GM23338 (cell line): Measurements from ENCODE around the gene B4GALNT1. TPM values are rescaled to one million over a fixed set of nuclear protein-coding genes. Genes with fewer than 3 reads are reported as not detected.

ENCODE experiments used
- ATAC-seq: fragments of 200-7000 bp; cut with Tn5 transposase; 3 replicates; pipeline ENCODE4 v1.9.1; 2020
- DNase-seq: peaks from one replicate; pipeline ENCODE4 v3.0.0-alpha.2; 2015; ENCODE audit warnings: low spot score
- H2AFZ ChIP-seq: fragments of 200-600 bp; sonication (generic); 2 replicates; pipeline ENCODE4 v1.8.0; 2016; ENCODE audit warnings: antibody characterized with exemption, mild to moderate bottlenecking, moderate library complexity
- H3F3A ChIP-seq: fragments of 200-600 bp; sonication (generic); replicated peaks from 2 replicates; pipeline ENCODE4 v1.8.0; 2017; ENCODE audit warnings: antibody characterized with exemption, mixed run types, low read depth
- H3K27ac ChIP-seq: fragments of 200-600 bp; sonication (generic); 2 replicates; pipeline ENCODE4 v1.6.1; 2016; ENCODE audit warnings: low read depth
- H3K27me3 ChIP-seq: fragments of 200-600 bp; sonication (generic); 2 replicates; pipeline ENCODE4 v1.8.0; 2016; ENCODE audit warnings: mild to moderate bottlenecking, mixed run types, moderate library complexity; ENCODE audit not compliant: insufficient read depth
- H3K36me3 ChIP-seq: fragments of 200-600 bp; sonication (generic); 2 replicates; pipeline ENCODE4 v1.8.0; 2016; ENCODE audit warnings: mild to moderate bottlenecking; ENCODE audit not compliant: insufficient read depth
- H3K4me1 ChIP-seq: fragments of 200-600 bp; sonication (generic); 2 replicates; pipeline ENCODE4 v1.8.0; 2016; ENCODE audit warnings: mild to moderate bottlenecking, moderate library complexity; ENCODE audit not compliant: insufficient read depth
- H3K4me2 ChIP-seq: fragments of 200-600 bp; sonication (generic); 2 replicates; pipeline ENCODE4 v1.7.1; 2017; ENCODE audit warnings: mixed run types
- H3K4me3 ChIP-seq: fragments of 200-600 bp; sonication (generic); 2 replicates; pipeline ENCODE4 v1.6.1; 2016; ENCODE audit warnings: mixed run types
- H3K79me2 ChIP-seq: fragments of 200-600 bp; sonication (generic); replicated peaks from 2 replicates; pipeline ENCODE4 v1.8.0; 2017; ENCODE audit warnings: mild to moderate bottlenecking; ENCODE audit not compliant: insufficient read depth
- H3K9me2 ChIP-seq: fragments of 200-600 bp; sonication (generic); 2 replicates; pipeline ENCODE4 v1.8.0; 2017; ENCODE audit not compliant: insufficient read depth
- H4K20me1 ChIP-seq: fragments of 200-600 bp; sonication (generic); replicated peaks from 2 replicates; pipeline ENCODE4 v1.8.0; 2017; ENCODE audit warnings: mild to moderate bottlenecking; ENCODE audit not compliant: insufficient read depth
- H3K27ac Mint-ChIP-seq: 2 replicates; pipeline ENCODE4 v1.8.0; 2020; ENCODE audit warnings: inconsistent platforms, mild to moderate bottlenecking, moderate library complexity, mixed read lengths
- H3K27me3 Mint-ChIP-seq: 3 replicates; pipeline ENCODE4 v1.8.0; 2022; ENCODE audit warnings: low read depth, mild to moderate bottlenecking, moderate library complexity, mixed read lengths, inconsistent platforms; ENCODE audit not compliant: insufficient read depth, poor library complexity
- H3K36me3 Mint-ChIP-seq: 3 replicates; pipeline ENCODE4 v1.8.0; 2021; ENCODE audit warnings: low read depth, mild to moderate bottlenecking, inconsistent platforms, moderate library complexity, mixed read lengths
- H3K4me1 Mint-ChIP-seq: 3 replicates; pipeline ENCODE4 v1.8.0; 2020; ENCODE audit warnings: mild to moderate bottlenecking, inconsistent platforms, mixed read lengths
- H3K4me3 Mint-ChIP-seq: 3 replicates; pipeline ENCODE4 v1.8.0; 2021; ENCODE audit warnings: moderate library complexity, mild to moderate bottlenecking, inconsistent platforms, mixed read lengths
- H3K9me3 Mint-ChIP-seq: 3 replicates; pipeline ENCODE4 v1.8.0; 2020; ENCODE audit warnings: moderate library complexity, mild to moderate bottlenecking, inconsistent platforms, mixed read lengths
- CREB1 ChIP-seq: fragments of 250-450 bp; sonication (Bioruptor Pico); IDR thresholded peaks from 2 replicates; pipeline ENCODE4 v1.5.0; 2020; ENCODE audit warnings: low read depth, mild to moderate bottlenecking, moderate library complexity
- CTCF ChIP-seq, 2 experiments: fragments of 200-600 bp in 1 of 2; sonication (generic) in 1 of 2; conservative IDR thresholded peaks; 2 replicates each; pipeline versions ENCODE4 v1.5.1 to v1.6.1; 2016 to 2017; ENCODE audit warnings: antibody characterized with exemption in 2 of 2, low read depth in 2 of 2, mild to moderate bottlenecking in 2 of 2, moderate library complexity in 1 of 2
- ETS1 ChIP-seq: IDR thresholded peaks from 2 replicates; pipeline ENCODE4 v1.6.1; 2016; ENCODE audit warnings: antibody characterized with exemption
- EZH2 ChIP-seq: fragments of 200-600 bp; sonication (generic); IDR thresholded peaks from one replicate; pipeline ENCODE4 v1.8.0; 2017; ENCODE audit warnings: antibody characterized with exemption, mild to moderate bottlenecking, low read depth; ENCODE audit not compliant: unreplicated experiment
- JUNB ChIP-seq: IDR thresholded peaks from one replicate; pipeline ENCODE4 v1.6.1; 2016; ENCODE audit warnings: antibody characterized with exemption; ENCODE audit not compliant: unreplicated experiment
- NANOG ChIP-seq: IDR thresholded peaks from 2 replicates; pipeline ENCODE4 v1.6.1; 2016; ENCODE audit warnings: antibody characterized with exemption, borderline replicate concordance
- POLR2AphosphoS5 ChIP-seq: IDR thresholded peaks from 2 replicates; pipeline ENCODE4 v1.6.1; 2016; ENCODE audit warnings: antibody characterized with exemption, low read depth
- REST ChIP-seq: IDR thresholded peaks from one replicate; pipeline ENCODE4 v1.6.1; 2018; ENCODE audit warnings: antibody characterized with exemption; ENCODE audit not compliant: unreplicated experiment
- STAT1 ChIP-seq: IDR thresholded peaks from one replicate; pipeline ENCODE4 v1.6.1; 2016; ENCODE audit warnings: antibody characterized with exemption; ENCODE audit not compliant: unreplicated experiment
- ZNF331 ChIP-seq: fragments of 250-450 bp; sonication (Bioruptor Pico); IDR thresholded peaks from 2 replicates; pipeline ENCODE4 v1.5.0; 2020; ENCODE audit warnings: low read depth, mild to moderate bottlenecking, moderate library complexity
- polyA plus RNA-seq: library from polyadenylated mRNA; unstranded; fragments of >200 nt; fragmentation: Nextera tagmentation; extraction: Ambion mirVana; gene quantifications from 2 replicates; pipeline ENCODE4 v1.2.1, GENCODE V29; 2016
- total RNA-seq: library from RNA; depleted of rRNA; stranded (reverse); fragments of >200 nt; shearing (Covaris generic); gene quantifications from 2 replicates; pipeline ENCODE4 v1.2.3, GENCODE V29; 2014

Gene B4GALNT1
- total and polyA plus RNA-seq, 2 experiments from 2014 or later = 1.3 to 2.4 TPM

DNA sequence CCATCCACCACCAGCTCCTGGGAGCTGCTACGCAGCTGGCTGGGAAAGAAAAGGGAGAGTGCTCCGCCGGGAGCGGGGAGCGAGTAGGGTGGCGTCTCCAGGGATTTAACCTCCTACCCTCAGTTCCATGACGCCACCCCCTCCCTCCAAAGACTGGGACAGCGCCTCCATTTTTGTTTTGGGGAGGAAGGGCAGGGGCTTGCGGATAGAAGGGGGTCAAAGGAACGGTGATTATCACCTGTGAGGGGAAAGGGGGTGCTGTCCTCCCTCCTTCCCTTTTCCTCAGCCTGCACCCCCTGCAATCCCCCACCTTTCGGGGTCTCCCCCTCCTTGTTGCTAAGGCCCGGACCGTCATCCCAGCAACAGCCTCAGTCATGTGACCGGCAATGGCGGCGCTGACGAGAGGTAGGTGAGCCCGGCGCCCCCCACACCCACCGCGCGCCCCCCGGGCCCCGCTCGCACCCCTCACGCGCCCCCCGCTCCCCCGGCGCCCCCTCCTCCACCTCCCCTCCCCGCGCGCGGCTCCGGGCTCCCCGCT is 28.5 kb downstream of the B4GALNT1 start, which contains the start of gene DTX3:
TSS of gene DTX3 (plus strand) at position 371 of the 538 bp plus-strand sequence. CDS start 1,694 bp downstream, outside the sequence.
- Histone ChIP-seq H2AFZ (peak within 1 kb of the TSS; percentile 97), H3K36me3 (peaks cover 16% of the 10 kb centered on the region), H3K4me2 (peak within 1 kb of the TSS; percentile 96), H3K27me3 (peaks cover 10% of the 10 kb centered on the region), H3F3A (peaks cover 9% of the 10 kb centered on the region; the same call in 1 of the 2 replicates), H3K4me1 (peaks cover 30% of the 10 kb centered on the region), H3K4me3 (peak within 1 kb of the TSS; percentile 93), H4K20me1 (no peaks in the 10 kb centered on the region; the same call in 1 of the 2 replicates), H3K27ac (peak within 1 kb of the TSS; percentile 48; the same call in 1 of the 2 replicates), H3K79me2 (peaks cover 12% of the 10 kb centered on the region), H3K9me2 (no peaks in the 10 kb centered on the region)
- H3K36me3 Mint-ChIP-seq = peaks cover 38% of the 10 kb centered on the region
- DNase-seq = peak; percentile 70
- peak within 1 kb of the TSS; percentile 87 for H3K4me3 Mint-ChIP-seq
- no peaks in the 10 kb centered on the region for H3K9me3 Mint-ChIP-seq
- peaks cover 27% of the 10 kb centered on the region for H3K27me3 Mint-ChIP-seq
- ATAC-seq = peak; percentile 53
- peaks cover 44% of the 10 kb centered on the region for H3K4me1 Mint-ChIP-seq
- peak within 1 kb of the TSS; percentile 88 for H3K27ac Mint-ChIP-seq
- TF ChIP-seq CTCF (conservative IDR thresholded peaks at IDR 0.05; ENCODE audit: low read depth in 2 of 2) (0 out of 4 replicates have a peak, but pooled peaks of 1 of the 2 experiments have one; percentile 1), CREB1 (no peak)

- Histone ChIP-seq H4K20me1 (no peaks in the 10 kb centered on the region; the same call in none of the 2 replicates), H3K36me3 (peaks cover 16% of the 10 kb centered on the region), H3K27ac (peak overlapping the region; percentile 48; the same call in 1 of the 2 replicates), H3K79me2 (peaks cover 12% of the 10 kb centered on the region), H3K27me3 (0 out of 2 replicates have a peak, but pooled peaks cover 6% of the 10 kb centered on the region), H3K4me2 (peak overlapping the region; percentile 96), H2AFZ (peak overlapping the region; percentile 97), H3K9me2 (no peaks in the 10 kb centered on the region), H3K4me3 (peak overlapping the region; percentile 93), H3F3A (peaks cover 5% of the 10 kb centered on the region; the same call in 1 of the 2 replicates), H3K4me1 (peaks cover 24% of the 10 kb centered on the region)
- Mint-ChIP-seq H3K4me1 (peaks cover 38% of the 10 kb centered on the region), H3K27me3 (peaks cover 23% of the 10 kb centered on the region), H3K9me3 (no peaks in the 10 kb centered on the region), H3K4me3 (peak overlapping the region; percentile 87), H3K36me3 (peaks cover 38% of the 10 kb centered on the region), H3K27ac (peak overlapping the region; percentile 88)
- peak; percentile 75 for DNase-seq
- ATAC-seq = peak; percentile 52
- TF ChIP-seq NANOG (no peak), POLR2AphosphoS5 (no peak), JUNB (no peak), EZH2 (no peak), ZNF331 (no peak), ETS1 (no peak), CTCF (conservative IDR thresholded peaks at IDR 0.05; ENCODE audit: low read depth in 2 of 2) (no peak), STAT1 (no peak), REST (no peak)
Observed at GRCh38 chr12:57603815-57604453, 29.1 kb downstream of the B4GALNT1 start.
